ENCODE results near the gene NPL. TPM values are rescaled to one million over a fixed set of nuclear protein-coding genes. Genes with fewer than 3 reads are reported as not detected.

Gene NPL
- total RNA-seq, 1 donor from 2014 or later: 16.2 TPM

DNA sequence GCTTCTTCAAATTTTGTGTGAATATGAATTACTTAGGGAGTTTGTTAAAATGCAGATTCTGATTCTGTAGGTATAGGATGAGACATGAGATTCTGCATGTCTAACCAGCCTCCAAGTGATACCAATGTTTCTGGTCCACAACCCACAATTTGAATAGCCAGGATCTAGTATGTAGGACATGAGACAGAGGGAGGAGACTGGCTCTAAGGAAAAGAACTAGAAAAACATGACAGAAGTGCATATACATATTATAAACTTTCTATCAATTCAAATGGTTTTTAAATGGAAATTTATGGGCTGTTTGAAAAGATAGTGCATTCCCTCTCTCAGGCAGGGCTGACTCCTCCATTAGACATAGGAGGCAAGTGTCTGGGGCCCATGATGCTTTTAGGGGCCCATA, 33.9 kb upstream of the NPL start:
- no peak overlapping the region for H3K4me3 ChIP-seq
- H3K36me3 ChIP-seq: no peaks in the 10 kb centered on the region
- intact Hi-C loops (cut with DNase I): no loop called here
- no peak for TF ChIP-seq CTCF (IDR thresholded peaks at IDR 0.05)
- H3K9me3 ChIP-seq: no peaks in the 10 kb centered on the region
- no peaks in the 10 kb centered on the region for H3K4me1 ChIP-seq
- no peaks in the 10 kb centered on the region for H3K27me3 ChIP-seq
- H3K27ac ChIP-seq: no peak overlapping the region
- no peak for DNase-seq (ENCODE audit: extremely low spot score in 2 of 2)

DNA sequence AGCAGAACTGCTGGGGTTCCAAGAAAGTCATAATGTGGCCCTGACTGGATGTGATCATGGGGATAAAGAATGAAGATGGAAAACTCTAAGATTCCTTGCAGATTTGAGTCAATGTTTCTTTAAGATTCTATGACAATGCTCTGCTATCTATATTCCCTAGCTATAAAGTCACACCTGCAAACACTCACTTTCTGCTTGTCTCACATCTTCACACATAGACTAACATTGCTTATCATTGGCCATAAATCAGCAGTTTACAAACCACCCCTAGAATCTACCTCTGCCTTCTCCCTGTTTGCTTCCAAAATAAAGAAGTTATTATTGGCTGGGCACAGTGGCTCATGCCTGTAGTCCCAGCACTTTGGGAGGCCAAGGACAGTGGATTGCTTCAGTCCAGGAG, 33.1 kb upstream of the NPL start:
- Histone ChIP-seq H3K27ac (no peak overlapping the region), H3K4me1 (no peaks in the 10 kb centered on the region)
- intact Hi-C loops (cut with DNase I): no loop called here

GRCh38 chr1:182761396-182762395, 27.9 kb upstream of the NPL start:
- H3K4me3 ChIP-seq: no peak overlapping the region
- no peaks in the 10 kb centered on the region for H3K27me3 ChIP-seq
- H3K4me1 ChIP-seq: peaks cover 19% of the 10 kb centered on the region
- intact Hi-C loops (cut with DNase I): no loop called here
- H3K27ac ChIP-seq: no peak overlapping the region
- no peak for TF ChIP-seq POLR2AphosphoS5 (IDR thresholded peaks at IDR 0.05; ENCODE audit: insufficient read depth in 1 of 2, low read depth in 1 of 2)
- TF ChIP-seq CTCF (IDR thresholded peaks at IDR 0.05): no peak
- TF ChIP-seq POLR2A (IDR thresholded peaks at IDR 0.05): no peak
- no peaks in the 10 kb centered on the region for H3K36me3 ChIP-seq
- no peaks in the 10 kb centered on the region for H3K9me3 ChIP-seq
- DNase-seq (ENCODE audit: extremely low spot score in 2 of 2): no peak

More for the DNA sequence above, 33.1 kb upstream of the NPL start:
- H3K27me3 ChIP-seq: no peaks in the 10 kb centered on the region
- no peak overlapping the region for H3K4me3 ChIP-seq
- DNase-seq (ENCODE audit: extremely low spot score in 2 of 2): no peak
- H3K9me3 ChIP-seq: no peaks in the 10 kb centered on the region
- no peaks in the 10 kb centered on the region for H3K36me3 ChIP-seq
- TF ChIP-seq POLR2AphosphoS5 (IDR thresholded peaks at IDR 0.05; ENCODE audit: insufficient read depth in 1 of 2, low read depth in 1 of 2) (no peak), CTCF (IDR thresholded peaks at IDR 0.05) (no peak), POLR2A (IDR thresholded peaks at IDR 0.05) (no peak)

- intact Hi-C loops (cut with DNase I): no loop called here
- Histone ChIP-seq H3K4me3 (no peak overlapping the region), H3K36me3 (no peaks in the 10 kb centered on the region), H3K4me1 (peaks cover 19% of the 10 kb centered on the region), H3K9me3 (no peaks in the 10 kb centered on the region), H3K27me3 (no peaks in the 10 kb centered on the region), H3K27ac (no peak overlapping the region)
- TF ChIP-seq CTCF (IDR thresholded peaks at IDR 0.05) (no peak), POLR2AphosphoS5 (IDR thresholded peaks at IDR 0.05; ENCODE audit: insufficient read depth in 1 of 2, low read depth in 1 of 2) (no peak), POLR2A (IDR thresholded peaks at IDR 0.05) (no peak)
- DNase-seq (ENCODE audit: extremely low spot score in 2 of 2): no peak
These were observed 27.0 kb upstream of the NPL start for GRCh38 chr1:182762536-182762935.

Data from vagina (tissue), 2 donors.